Measurements from ENCODE around the gene DPP6.

Gene DPP6

GRCh38 chr7:154804449-154804848, 752.3 kb downstream of the DPP6 start:
- no peaks in the 10 kb centered on the region for H3K9me3 ChIP-seq (ENCODE audit: control insufficient read depth in 1 of 2, low read length in 2 of 2)
- no peak overlapping the region for H3K27ac ChIP-seq (ENCODE audit: low read depth, low read length)
- no peaks in the 10 kb centered on the region for H3K27me3 ChIP-seq (ENCODE audit: control insufficient read depth in 1 of 2, insufficient read depth in 2 of 2, low read length in 2 of 2)
- H3K36me3 ChIP-seq (ENCODE audit: control insufficient read depth in 1 of 2, insufficient read depth in 2 of 2, low read length in 2 of 2), result no peaks in the 10 kb centered on the region
- H3K9ac ChIP-seq (ENCODE audit: low read depth in 1 of 2, low read length in 2 of 2), result no peak overlapping the region
- no peak overlapping the region for H3K4me3 ChIP-seq (ENCODE audit: low read depth in 1 of 2, low read length in 2 of 2)
- H3K4me1 ChIP-seq (ENCODE audit: control insufficient read depth in 1 of 2, insufficient read depth in 2 of 2, low read length in 2 of 2), result no peaks in the 10 kb centered on the region

- H3K4me3 ChIP-seq (ENCODE audit: low read depth in 1 of 2, low read length in 2 of 2), result no peak overlapping the region
- H3K9ac ChIP-seq (ENCODE audit: low read depth in 1 of 2, low read length in 2 of 2), result no peak overlapping the region
- peaks cover 0 to 7% of the 10 kb centered on the region in 2 donors for H3K9me3 ChIP-seq (ENCODE audit: control insufficient read depth in 1 of 2, low read length in 2 of 2)
- no peaks in the 10 kb centered on the region for H3K36me3 ChIP-seq (ENCODE audit: control insufficient read depth in 1 of 2, insufficient read depth in 2 of 2, low read length in 2 of 2)
- H3K27me3 ChIP-seq (ENCODE audit: control insufficient read depth in 1 of 2, insufficient read depth in 2 of 2, low read length in 2 of 2), result no peaks in the 10 kb centered on the region
- no peak overlapping the region for H3K27ac ChIP-seq (ENCODE audit: low read depth, low read length)
- H3K4me1 ChIP-seq (ENCODE audit: control insufficient read depth in 1 of 2, insufficient read depth in 2 of 2, low read length in 2 of 2), result no peaks in the 10 kb centered on the region
Observed at GRCh38 chr7:154812027-154812426, 759.8 kb downstream of the DPP6 start.

GRCh38 chr7:154817224-154817896, 765.2 kb downstream of the DPP6 start:
- Histone ChIP-seq H3K27me3 (ENCODE audit: control insufficient read depth in 1 of 2, insufficient read depth in 2 of 2, low read length in 2 of 2) (peaks cover 0 to 4% of the 10 kb centered on the region in 2 donors), H3K4me1 (ENCODE audit: control insufficient read depth in 1 of 2, insufficient read depth in 2 of 2, low read length in 2 of 2) (no peaks in the 10 kb centered on the region), H3K27ac (ENCODE audit: low read depth, low read length) (no peak overlapping the region), H3K4me3 (ENCODE audit: low read depth in 1 of 2, low read length in 2 of 2) (no peak overlapping the region), H3K9me3 (ENCODE audit: control insufficient read depth in 1 of 2, low read length in 2 of 2) (no peaks in the 10 kb centered on the region), H3K9ac (ENCODE audit: low read depth in 1 of 2, low read length in 2 of 2) (no peak overlapping the region), H3K36me3 (ENCODE audit: control insufficient read depth in 1 of 2, insufficient read depth in 2 of 2, low read length in 2 of 2) (no peaks in the 10 kb centered on the region)

GRCh38 chr7:154827007-154827406, 774.8 kb downstream of the DPP6 start:
- Histone ChIP-seq H3K9ac (ENCODE audit: low read depth in 1 of 2, low read length in 2 of 2) (no peak overlapping the region), H3K27ac (ENCODE audit: low read depth, low read length) (no peak overlapping the region), H3K9me3 (ENCODE audit: control insufficient read depth in 1 of 2, low read length in 2 of 2) (no peaks in the 10 kb centered on the region), H3K27me3 (ENCODE audit: control insufficient read depth in 1 of 2, insufficient read depth in 2 of 2, low read length in 2 of 2) (peaks cover 0 to 4% of the 10 kb centered on the region in 2 donors), H3K4me3 (ENCODE audit: low read depth in 1 of 2, low read length in 2 of 2) (no peak overlapping the region), H3K36me3 (ENCODE audit: control insufficient read depth in 1 of 2, insufficient read depth in 2 of 2, low read length in 2 of 2) (no peaks in the 10 kb centered on the region), H3K4me1 (ENCODE audit: control insufficient read depth in 1 of 2, insufficient read depth in 2 of 2, low read length in 2 of 2) (no peaks in the 10 kb centered on the region)

- Histone ChIP-seq H3K9me3 (ENCODE audit: control insufficient read depth in 1 of 2, low read length in 2 of 2) (no peaks in the 10 kb centered on the region), H3K36me3 (ENCODE audit: control insufficient read depth in 1 of 2, insufficient read depth in 2 of 2, low read length in 2 of 2) (no peaks in the 10 kb centered on the region), H3K4me1 (ENCODE audit: control insufficient read depth in 1 of 2, insufficient read depth in 2 of 2, low read length in 2 of 2) (no peaks in the 10 kb centered on the region), H3K27ac (ENCODE audit: low read depth, low read length) (no peak overlapping the region), H3K4me3 (ENCODE audit: low read depth in 1 of 2, low read length in 2 of 2) (no peak overlapping the region), H3K27me3 (ENCODE audit: control insufficient read depth in 1 of 2, insufficient read depth in 2 of 2, low read length in 2 of 2) (no peaks in the 10 kb centered on the region), H3K9ac (ENCODE audit: low read depth in 1 of 2, low read length in 2 of 2) (no peak overlapping the region)
Observed at GRCh38 chr7:154832557-154833138, 780.5 kb downstream of the DPP6 start.

- H3K9ac ChIP-seq (ENCODE audit: low read depth in 1 of 2, low read length in 2 of 2), result no peak overlapping the region
- no peaks in the 10 kb centered on the region for H3K9me3 ChIP-seq (ENCODE audit: control insufficient read depth in 1 of 2, low read length in 2 of 2)
- no peak overlapping the region for H3K27ac ChIP-seq (ENCODE audit: low read depth, low read length)
- no peaks in the 10 kb centered on the region for H3K4me1 ChIP-seq (ENCODE audit: control insufficient read depth in 1 of 2, insufficient read depth in 2 of 2, low read length in 2 of 2)
- no peak overlapping the region for H3K4me3 ChIP-seq (ENCODE audit: low read depth in 1 of 2, low read length in 2 of 2)
- H3K36me3 ChIP-seq (ENCODE audit: control insufficient read depth in 1 of 2, insufficient read depth in 2 of 2, low read length in 2 of 2), result no peaks in the 10 kb centered on the region
- peaks cover 5% of the 10 kb centered on the region in 2 donors for H3K27me3 ChIP-seq (ENCODE audit: control insufficient read depth in 1 of 2, insufficient read depth in 2 of 2, low read length in 2 of 2)
Observed at GRCh38 chr7:154836021-154836448, 783.8 kb downstream of the DPP6 start.

- Histone ChIP-seq H3K4me3 (ENCODE audit: low read depth in 1 of 2, low read length in 2 of 2) (no peak overlapping the region), H3K9me3 (ENCODE audit: control insufficient read depth in 1 of 2, low read length in 2 of 2) (no peaks in the 10 kb centered on the region), H3K36me3 (ENCODE audit: control insufficient read depth in 1 of 2, insufficient read depth in 2 of 2, low read length in 2 of 2) (no peaks in the 10 kb centered on the region), H3K9ac (ENCODE audit: low read depth in 1 of 2, low read length in 2 of 2) (no peak overlapping the region), H3K27me3 (ENCODE audit: control insufficient read depth in 1 of 2, insufficient read depth in 2 of 2, low read length in 2 of 2) (peaks cover 5% of the 10 kb centered on the region in 2 donors), H3K27ac (ENCODE audit: low read depth, low read length) (no peak overlapping the region), H3K4me1 (ENCODE audit: control insufficient read depth in 1 of 2, insufficient read depth in 2 of 2, low read length in 2 of 2) (peaks cover 6 to 7% of the 10 kb centered on the region in 2 donors)
Observed at GRCh38 chr7:154837087-154837486, 784.9 kb downstream of the DPP6 start.

- Histone ChIP-seq H3K27ac (ENCODE audit: low read depth, low read length) (no peak overlapping the region), H3K36me3 (ENCODE audit: control insufficient read depth in 1 of 2, insufficient read depth in 2 of 2, low read length in 2 of 2) (no peaks in the 10 kb centered on the region), H3K27me3 (ENCODE audit: control insufficient read depth in 1 of 2, insufficient read depth in 2 of 2, low read length in 2 of 2) (peaks cover 5% of the 10 kb centered on the region in 2 donors), H3K9me3 (ENCODE audit: control insufficient read depth in 1 of 2, low read length in 2 of 2) (no peaks in the 10 kb centered on the region), H3K4me3 (ENCODE audit: low read depth in 1 of 2, low read length in 2 of 2) (no peak overlapping the region), H3K9ac (ENCODE audit: low read depth in 1 of 2, low read length in 2 of 2) (no peak overlapping the region), H3K4me1 (ENCODE audit: control insufficient read depth in 1 of 2, insufficient read depth in 2 of 2, low read length in 2 of 2) (peaks cover 10 to 11% of the 10 kb centered on the region in 2 donors)
Observed at GRCh38 chr7:154837622-154838021, 785.4 kb downstream of the DPP6 start.

GRCh38 chr7:154840086-154840485, 787.9 kb downstream of the DPP6 start:
- Histone ChIP-seq H3K27me3 (ENCODE audit: control insufficient read depth in 1 of 2, insufficient read depth in 2 of 2, low read length in 2 of 2) (peaks cover 5% of the 10 kb centered on the region in 2 donors), H3K36me3 (ENCODE audit: control insufficient read depth in 1 of 2, insufficient read depth in 2 of 2, low read length in 2 of 2) (no peaks in the 10 kb centered on the region), H3K9ac (ENCODE audit: low read depth in 1 of 2, low read length in 2 of 2) (no peak overlapping the region), H3K27ac (ENCODE audit: low read depth, low read length) (no peak overlapping the region), H3K4me3 (ENCODE audit: low read depth in 1 of 2, low read length in 2 of 2) (no peak overlapping the region), H3K9me3 (ENCODE audit: control insufficient read depth in 1 of 2, low read length in 2 of 2) (no peaks in the 10 kb centered on the region), H3K4me1 (ENCODE audit: control insufficient read depth in 1 of 2, insufficient read depth in 2 of 2, low read length in 2 of 2) (peaks cover 19 to 20% of the 10 kb centered on the region in 2 donors)

- peaks cover 20 to 21% of the 10 kb centered on the region in 2 donors for H3K4me1 ChIP-seq (ENCODE audit: control insufficient read depth in 1 of 2, insufficient read depth in 2 of 2, low read length in 2 of 2)
- no peak overlapping the region for H3K9ac ChIP-seq (ENCODE audit: low read depth in 1 of 2, low read length in 2 of 2)
- H3K36me3 ChIP-seq (ENCODE audit: control insufficient read depth in 1 of 2, insufficient read depth in 2 of 2, low read length in 2 of 2), result no peaks in the 10 kb centered on the region
- H3K27ac ChIP-seq (ENCODE audit: low read depth, low read length), result no peak overlapping the region
- H3K4me3 ChIP-seq (ENCODE audit: low read depth in 1 of 2, low read length in 2 of 2), result no peak overlapping the region
- H3K27me3 ChIP-seq (ENCODE audit: control insufficient read depth in 1 of 2, insufficient read depth in 2 of 2, low read length in 2 of 2), result peaks cover 5% of the 10 kb centered on the region in 2 donors
- no peaks in the 10 kb centered on the region for H3K9me3 ChIP-seq (ENCODE audit: control insufficient read depth in 1 of 2, low read length in 2 of 2)
Observed at GRCh38 chr7:154841731-154842331, 789.6 kb downstream of the DPP6 start.
